IMR-90 (cell line): Measurements from ENCODE around the gene NINJ2.

Experiments used
- CEBPB ChIP-seq: IDR thresholded peaks from 2 replicates; pipeline ENCODE4 v1.6.1; 2012; ENCODE audit warnings: low read depth, low read length, improper control_type of control experiment
- CHD1 ChIP-seq: IDR thresholded peaks from 2 replicates; pipeline ENCODE4 v1.6.1; 2012; ENCODE audit warnings: low read depth, low read length, improper control_type of control experiment
- CTCF ChIP-seq: conservative IDR thresholded peaks from 2 replicates; pipeline ENCODE4 v1.5.1; 2012; ENCODE audit warnings: mild to moderate bottlenecking, low read depth, low read length, improper control_type of control experiment
- ELK1 ChIP-seq: fragments of 150-350 bp; IDR thresholded peaks from 2 replicates; pipeline ENCODE4 v1.6.1; 2016; ENCODE audit warnings: low read depth, mild to moderate bottlenecking, low read length, moderate library complexity, borderline replicate concordance
- FOS ChIP-seq: fragments of 150-350 bp; IDR thresholded peaks from 2 replicates; pipeline ENCODE4 v1.6.1; 2016; ENCODE audit warnings: low read depth, low read length
- MAFK ChIP-seq: IDR thresholded peaks from 2 replicates; pipeline ENCODE4 v1.6.1; 2012; ENCODE audit warnings: low read depth, low read length, improper control_type of control experiment
- MAZ ChIP-seq: IDR thresholded peaks from 2 replicates; pipeline ENCODE4 v1.6.1; 2012; ENCODE audit warnings: low read depth, mild to moderate bottlenecking, low read length, improper control_type of control experiment, moderate library complexity, borderline replicate concordance
- POLR2A ChIP-seq: IDR thresholded peaks from 2 replicates; pipeline ENCODE4 v1.6.1; 2012; ENCODE audit warnings: mild to moderate bottlenecking, low read depth, low read length
- RAD21 ChIP-seq: IDR thresholded peaks from 2 replicates; pipeline ENCODE4 v1.6.1; 2012; ENCODE audit warnings: low read length, improper control_type of control experiment
- RCOR1 ChIP-seq: IDR thresholded peaks from 2 replicates; pipeline ENCODE4 v1.6.1; 2012; ENCODE audit warnings: mild to moderate bottlenecking, low read length, improper control_type of control experiment; ENCODE audit not compliant: insufficient replicate concordance
- RFX5 ChIP-seq: IDR thresholded peaks from 2 replicates; pipeline ENCODE4 v1.8.0; 2012; ENCODE audit warnings: low read depth, mild to moderate bottlenecking, low read length, moderate library complexity
- SMC3 ChIP-seq: fragments of 150-350 bp; IDR thresholded peaks from 2 replicates; pipeline ENCODE4 v1.6.1; 2016; ENCODE audit warnings: low read depth, mild to moderate bottlenecking, antibody characterized with exemption, low read length, moderate library complexity

- TF ChIP-seq CTCF (no peak), RAD21 (no peak), POLR2A (no peak), CEBPB (no peak), RFX5 (no peak), MAFK (no peak), RCOR1 (no peak), SMC3 (no peak), FOS (no peak), MAZ (no peak), ELK1 (no peak), CHD1 (no peak)
Observed at GRCh38 chr12:669576-669945, 6.3 kb upstream of the NINJ2 start.
